CD4-positive, alpha-beta T cell treated with Interleukin-17A for 4 hours (primary cell): ENCODE results near the gene YEATS2.
"Not testable (repeated sequence)": the region's sequence is repeated elsewhere in the genome, so short reads cannot be mapped to it uniquely, and the experiment has no call there.

Source experiments
- DNase-seq: peaks from one replicate; pipeline ENCODE4 v3.0.0-alpha.2; 2020; ENCODE audit warnings: mixed read lengths

YEATS2 gene

GRCh38 chr3:183779896-183780465 lies 82.4 kb downstream of the YEATS2 start:
- DNase-seq = no peak

DNA sequence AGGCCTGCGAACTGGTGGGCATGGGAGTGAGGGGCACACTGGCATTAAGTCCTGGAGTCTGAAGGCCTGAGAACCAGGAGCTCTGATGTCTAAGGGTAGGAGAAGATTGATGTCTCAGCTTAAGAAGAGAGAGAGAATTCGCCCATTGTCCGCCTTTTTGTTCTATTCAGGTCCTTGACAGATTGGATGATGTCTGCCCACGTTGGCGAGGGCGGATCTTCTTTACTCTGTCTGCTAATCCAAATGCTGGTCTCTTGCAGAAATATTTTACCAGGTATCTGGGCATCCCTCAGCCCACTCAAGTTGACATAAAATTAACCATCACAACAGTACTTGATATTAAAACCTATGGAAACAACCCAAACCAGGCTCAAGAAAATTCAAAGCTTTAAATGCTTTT lies 83.6 kb downstream of the YEATS2 start:
- no peak for DNase-seq

DNA sequence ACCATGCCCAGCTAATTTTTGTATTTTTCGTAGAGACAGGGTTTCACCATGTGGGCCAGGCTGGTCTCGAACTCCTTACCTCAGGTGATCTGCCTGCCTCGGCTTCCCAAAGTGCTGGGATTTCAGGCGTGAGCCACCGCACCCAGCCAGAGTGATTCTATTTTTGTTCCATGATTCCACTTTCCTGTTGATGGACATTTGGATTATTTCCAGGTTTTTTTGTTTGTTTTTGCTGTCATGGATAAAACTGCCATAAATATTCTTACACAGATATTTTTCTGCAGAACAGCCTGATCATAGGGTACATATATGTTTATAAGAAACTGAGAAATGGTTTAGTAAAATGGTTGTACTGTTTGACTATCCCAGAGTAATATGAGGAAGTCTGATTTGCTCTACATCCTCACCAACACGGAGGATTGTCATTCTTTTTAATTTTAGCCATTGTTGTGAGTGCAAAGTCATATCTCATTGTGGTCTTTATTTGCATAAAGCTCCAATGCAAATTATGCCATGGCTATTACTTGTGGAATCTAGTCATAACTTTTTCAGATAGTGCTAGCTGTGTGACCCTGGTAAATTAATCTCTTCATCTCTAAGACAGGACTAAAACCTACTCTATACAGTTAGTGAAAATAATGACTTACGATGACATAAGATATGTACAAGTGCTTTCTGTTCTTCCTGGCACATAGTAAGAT lies 85.1 kb downstream of the YEATS2 start:
- DNase-seq = no peak

GRCh38 chr3:183784503-183784902 lies 86.9 kb downstream of the YEATS2 start:
- DNase-seq = not testable (repeated sequence)

DNA sequence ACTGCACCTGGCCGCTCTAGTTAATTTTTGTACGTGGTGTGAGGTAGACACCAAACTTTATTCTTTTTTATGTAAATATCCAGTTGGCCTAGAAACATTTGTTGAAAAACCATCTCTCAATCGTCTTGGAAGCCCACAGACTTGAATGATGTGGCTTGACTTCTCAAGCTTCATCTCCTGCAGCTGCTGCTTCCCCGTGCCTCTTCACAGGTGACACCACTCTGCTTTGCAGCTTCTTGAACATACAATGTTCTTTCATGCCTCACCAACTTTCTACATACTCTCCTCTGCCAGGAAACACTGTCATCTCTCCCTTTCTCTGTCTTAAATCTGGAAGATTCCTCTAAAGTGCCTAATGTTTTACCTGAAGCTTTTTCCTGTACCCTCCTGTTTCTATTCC lies 92.2 kb downstream of the YEATS2 start:
- DNase-seq = no peak

- DNase-seq = no peak
Measured at GRCh38 chr3:183790700-183791099, 93.1 kb downstream of the YEATS2 start.

- no peak for DNase-seq
Measured at GRCh38 chr3:183792976-183793375, 95.4 kb downstream of the YEATS2 start.

- DNase-seq = no peak
Measured at GRCh38 chr3:183794452-183794851, 96.9 kb downstream of the YEATS2 start.

GRCh38 chr3:183796372-183796771 lies 98.8 kb downstream of the YEATS2 start:
- no peak for DNase-seq

DNA sequence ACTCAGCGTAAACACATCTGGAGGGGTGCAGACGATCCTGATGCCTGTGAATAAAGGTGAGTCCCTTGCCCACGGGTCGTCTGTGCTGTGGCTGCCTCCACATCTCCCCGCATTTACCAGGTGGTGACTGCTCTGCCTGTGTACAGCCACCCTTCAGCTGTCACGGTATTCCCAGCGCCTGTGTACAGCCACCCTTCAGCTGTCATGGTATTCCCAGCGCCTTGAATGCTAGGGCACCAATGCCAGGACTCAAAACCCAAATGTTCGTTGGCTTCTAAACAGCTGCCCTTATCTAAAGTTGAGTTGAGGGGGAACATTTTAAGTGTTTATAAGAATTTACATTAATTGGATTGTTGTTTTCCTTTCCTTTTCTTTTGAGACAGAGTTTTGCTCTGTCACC lies 100.4 kb downstream of the YEATS2 start:
- DNase-seq = no peak

GRCh38 chr3:183799461-183799860 lies 101.9 kb downstream of the YEATS2 start:
- DNase-seq = no peak

- DNase-seq = no peak
Measured at GRCh38 chr3:183800243-183800863, 102.8 kb downstream of the YEATS2 start.

DNA sequence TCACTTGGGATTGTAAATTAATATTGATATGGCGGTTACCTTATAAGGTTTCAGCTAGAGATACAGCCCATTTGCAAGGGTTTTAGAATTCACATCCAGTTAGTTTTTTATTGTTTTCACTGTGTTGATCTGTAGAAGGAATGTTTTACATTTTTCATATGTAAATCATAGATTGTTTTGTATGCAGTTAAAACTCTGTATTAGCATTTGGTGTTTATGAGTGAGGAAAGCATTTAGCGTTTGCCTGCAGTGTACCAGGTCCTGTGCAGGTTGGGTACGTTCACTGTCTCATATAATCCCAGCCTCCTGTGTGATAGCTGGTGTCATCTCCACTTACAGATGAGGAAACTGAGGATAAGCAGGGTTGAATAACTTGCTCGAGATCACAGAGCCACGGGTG lies 104.0 kb downstream of the YEATS2 start:
- DNase-seq = no peak

- DNase-seq = no peak
Measured at GRCh38 chr3:183802989-183803388, 105.4 kb downstream of the YEATS2 start.

DNA sequence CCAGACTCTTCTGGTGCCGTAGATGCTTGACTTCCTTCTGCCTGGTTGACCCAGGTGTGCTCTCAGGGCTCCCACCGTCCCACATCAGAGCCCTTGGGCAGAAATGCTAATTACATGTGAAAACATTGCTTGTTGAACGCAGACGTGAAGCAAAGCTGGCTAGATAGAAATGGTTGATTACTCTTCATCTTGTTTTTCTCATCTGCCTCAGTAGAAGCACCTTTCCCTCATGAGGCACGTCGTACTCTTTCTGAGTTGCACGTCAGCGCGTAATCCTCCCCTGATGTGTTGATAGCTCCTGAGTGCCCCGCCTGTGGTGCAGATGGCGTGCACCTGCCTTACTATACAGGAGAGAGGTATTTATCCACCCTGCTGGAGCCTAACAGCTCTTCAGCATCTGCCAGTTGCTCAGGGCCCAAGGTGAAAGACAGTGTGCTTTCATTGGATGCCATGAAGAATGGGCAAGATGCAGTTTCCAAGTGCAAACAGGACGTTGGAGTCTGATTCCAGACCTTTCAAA lies 109.7 kb downstream of the YEATS2 start:
- no peak for DNase-seq

- no peak for DNase-seq
Measured at GRCh38 chr3:183807881-183808280, 110.3 kb downstream of the YEATS2 start.

GRCh38 chr3:183808355-183808754 lies 110.8 kb downstream of the YEATS2 start:
- DNase-seq = no peak

- DNase-seq = no peak
Measured at GRCh38 chr3:183809270-183809669, 111.7 kb downstream of the YEATS2 start.

- DNase-seq = no peak
Measured at GRCh38 chr3:183810643-183811594, 113.3 kb downstream of the YEATS2 start.

DNA sequence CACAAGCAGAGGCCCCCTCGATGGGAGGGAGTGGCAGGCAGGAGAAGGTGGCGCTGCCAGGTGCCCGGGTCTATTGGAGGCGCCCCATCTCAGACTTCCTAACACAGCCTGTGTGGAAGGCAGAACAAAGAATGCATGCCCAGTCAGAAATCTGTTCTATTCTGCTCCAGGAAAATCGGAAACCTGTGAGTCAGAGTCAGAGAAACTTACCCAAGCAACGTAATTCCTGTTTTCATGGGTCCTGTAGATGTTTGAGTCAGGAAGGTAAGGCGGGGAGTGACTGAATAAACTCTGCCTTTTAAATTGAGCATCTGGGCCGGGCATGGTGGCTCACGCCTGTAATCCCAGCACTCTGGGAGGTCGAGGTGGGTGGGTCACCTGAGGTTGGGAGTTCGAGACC lies 114.0 kb downstream of the YEATS2 start:
- no peak for DNase-seq

- no peak for DNase-seq
Measured at GRCh38 chr3:183812761-183813445, 115.3 kb downstream of the YEATS2 start.

- DNase-seq = no peak
Measured at GRCh38 chr3:183814240-183814639, 116.6 kb downstream of the YEATS2 start.
